K562 (cell line): ENCODE measurements around the gene SLC7A4. TPM values are rescaled to one million over a fixed set of nuclear protein-coding genes. Genes with fewer than 3 reads are reported as not detected.
A peak's percentile ranks its signal among the peaks of the same experiment; 100 is the strongest.

Source experiments
- ELF2 ChIP-seq: fragments of 250-450 bp; sonication (Bioruptor Pico); IDR thresholded peaks from 2 replicates; pipeline ENCODE4 v1.5.0; 2021; ENCODE audit warnings: mild to moderate bottlenecking
- HDAC8 ChIP-seq: fragments of 450-650 bp; IDR thresholded peaks from 2 replicates; pipeline ENCODE4 v1.6.1; 2016; ENCODE audit warnings: mild to moderate bottlenecking, missing genetic modification characterization, moderate library complexity, missing compliant biosample characterization
- KLF16 ChIP-seq: IDR thresholded peaks from 2 replicates; pipeline ENCODE4 v1.6.1; 2016; ENCODE audit warnings: antibody characterized with exemption
- MEF2D ChIP-seq: conservative IDR thresholded peaks from 2 replicates; pipeline ENCODE4 v1.6.1; 2016; ENCODE audit warnings: low read depth, missing genetic modification characterization, missing compliant biosample characterization
- ZNF583 ChIP-seq: fragments of 250-450 bp; sonication (Bioruptor Pico); IDR thresholded peaks from 2 replicates; pipeline ENCODE4 v1.4.0; 2020
- polyA plus RNA-seq, 8 experiments: library from polyadenylated mRNA; depleted of rRNA in 4 of 8; stranded (reverse) in 5 of 8; unstranded in 3 of 8; fragments of >200 nt; fragmentation: Nextera tagmentation in 2 of 8; fragmentation: Illumina TruSeq in 1 of 8; extraction: Ambion mirVana in 2 of 8; extraction: Trizol in 1 of 8; gene quantifications; 2 replicates each; pipeline versions ENCODE4 v1.2.1 to v1.2.3, GENCODE V29; 2011 to 2014; ENCODE audit warnings: inconsistent platforms in 1 of 8, missing spikeins in 1 of 8
- total RNA-seq, 7 experiments: library from RNA; depleted of rRNA in 6 of 7; stranded (reverse); fragments of >200 nt in 6 of 7; fragmentation: Illumina TruSeq in 2 of 7; extraction: Trizol in 2 of 7; gene quantifications; 2 replicates each; pipeline versions ENCODE4 v1.2.1 to v1.2.3, GENCODE V29; 2011 to 2021; ENCODE audit warnings: low replicate concordance in 1 of 7
- TF ChIP-seq, protein P1 (sequence below), 2 experiments: fragments of 450-650 bp in 1 of 2; sonication (generic) in 1 of 2; formaldehyde crosslinking in 1 of 2; IDR thresholded peaks; 2 replicates each; pipeline versions ENCODE4 v1.7.1 to v1.9.0; 2016 to 2022; ENCODE audit warnings: inconsistent platforms in 1 of 2, mild to moderate bottlenecking in 1 of 2, missing genetic modification reagents in 1 of 2
- TF ChIP-seq, protein P2 (sequence below): fragments of 450-650 bp; IDR thresholded peaks from 2 replicates; pipeline ENCODE4 v1.7.1; 2018; ENCODE audit warnings: mild to moderate bottlenecking, low read depth; ENCODE audit not compliant: partially characterized antibody
- TF ChIP-seq, protein P3 (sequence below), 3 experiments: fragments of 200-800 bp in 1 of 3; fragments of 250-450 bp in 1 of 3; fragments of 450-650 bp in 1 of 3; sonication (Bioruptor Pico) in 1 of 3; sonication (Bioruptor generic) in 1 of 3; formaldehyde crosslinking in 1 of 3; IDR thresholded peaks; 2 replicates each; pipeline versions ENCODE4 v1.6.1 to v1.8.0; 2016 to 2022; ENCODE audit warnings: mild to moderate bottlenecking in 2 of 3, missing genetic modification characterization in 2 of 3, missing compliant biosample characterization in 1 of 3, moderate library complexity in 1 of 3

The SLC7A4 gene
- total and polyA plus RNA-seq, 9 of the 15 experiments (the other 6 are each of a cell fraction or from before 2014, with no cell fraction given) = not detected

DNA sequence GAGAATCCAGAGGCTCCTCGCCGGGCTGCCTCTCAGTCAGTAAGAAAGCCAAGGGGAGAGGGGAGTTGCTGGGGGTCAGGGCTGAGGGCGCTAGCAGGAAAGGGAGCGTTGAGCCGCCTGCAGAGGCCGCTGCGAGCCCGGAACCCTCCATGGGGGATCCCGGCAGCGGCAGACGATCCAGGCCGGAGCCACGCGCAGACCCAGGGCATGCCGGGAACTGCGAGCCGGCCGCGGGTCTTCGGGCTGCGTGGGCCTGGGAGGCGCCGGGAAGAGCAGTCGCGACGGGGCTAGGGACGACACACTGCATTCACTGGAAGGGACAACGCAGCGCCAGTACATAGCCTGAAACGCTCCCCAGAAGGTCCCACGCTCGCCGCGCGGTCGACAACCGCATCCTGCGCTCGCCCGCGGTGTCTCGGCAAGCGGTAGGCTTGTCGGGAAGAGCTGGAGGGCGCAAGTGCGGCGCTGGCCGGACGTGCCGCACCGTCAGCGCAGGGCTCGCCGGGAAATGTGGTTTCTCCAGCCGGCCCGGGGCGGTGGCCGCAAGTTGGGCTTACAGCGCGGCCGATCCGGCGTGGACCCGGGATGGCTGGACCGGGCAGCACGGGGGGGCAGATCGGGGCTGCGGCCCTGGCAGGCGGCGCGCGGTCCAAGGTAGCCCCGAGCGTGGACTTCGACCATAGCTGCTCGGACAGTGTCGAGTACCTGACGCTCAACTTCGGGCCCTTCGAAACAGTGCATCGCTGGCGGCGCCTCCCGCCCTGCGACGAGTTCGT lies 50.4 kb downstream of the SLC7A4 start, which contains the start of gene LZTR1 (continued):
- peak; percentile 83 for TF ChIP-seq MEF2D
- peak; percentile 91 for TF ChIP-seq ELF2 (CRISPR knock-in tag)
- TF ChIP-seq, protein P1, sequence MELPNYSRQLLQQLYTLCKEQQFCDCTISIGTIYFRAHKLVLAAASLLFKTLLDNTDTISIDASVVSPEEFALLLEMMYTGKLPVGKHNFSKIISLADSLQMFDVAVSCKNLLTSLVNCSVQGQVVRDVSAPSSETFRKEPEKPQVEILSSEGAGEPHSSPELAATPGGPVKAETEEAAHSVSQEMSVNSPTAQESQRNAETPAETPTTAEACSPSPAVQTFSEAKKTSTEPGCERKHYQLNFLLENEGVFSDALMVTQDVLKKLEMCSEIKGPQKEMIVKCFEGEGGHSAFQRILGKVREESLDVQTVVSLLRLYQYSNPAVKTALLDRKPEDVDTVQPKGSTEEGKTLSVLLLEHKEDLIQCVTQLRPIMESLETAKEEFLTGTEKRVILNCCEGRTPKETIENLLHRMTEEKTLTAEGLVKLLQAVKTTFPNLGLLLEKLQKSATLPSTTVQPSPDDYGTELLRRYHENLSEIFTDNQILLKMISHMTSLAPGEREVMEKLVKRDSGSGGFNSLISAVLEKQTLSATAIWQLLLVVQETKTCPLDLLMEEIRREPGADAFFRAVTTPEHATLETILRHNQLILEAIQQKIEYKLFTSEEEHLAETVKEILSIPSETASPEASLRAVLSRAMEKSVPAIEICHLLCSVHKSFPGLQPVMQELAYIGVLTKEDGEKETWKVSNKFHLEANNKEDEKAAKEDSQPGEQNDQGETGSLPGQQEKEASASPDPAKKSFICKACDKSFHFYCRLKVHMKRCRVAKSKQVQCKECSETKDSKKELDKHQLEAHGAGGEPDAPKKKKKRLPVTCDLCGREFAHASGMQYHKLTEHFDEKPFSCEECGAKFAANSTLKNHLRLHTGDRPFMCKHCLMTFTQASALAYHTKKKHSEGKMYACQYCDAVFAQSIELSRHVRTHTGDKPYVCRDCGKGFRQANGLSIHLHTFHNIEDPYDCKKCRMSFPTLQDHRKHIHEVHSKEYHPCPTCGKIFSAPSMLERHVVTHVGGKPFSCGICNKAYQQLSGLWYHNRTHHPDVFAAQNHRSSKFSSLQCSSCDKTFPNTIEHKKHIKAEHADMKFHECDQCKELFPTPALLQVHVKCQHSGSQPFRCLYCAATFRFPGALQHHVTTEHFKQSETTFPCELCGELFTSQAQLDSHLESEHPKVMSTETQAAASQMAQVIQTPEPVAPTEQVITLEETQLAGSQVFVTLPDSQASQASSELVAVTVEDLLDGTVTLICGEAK (IDR thresholded peaks at IDR 0.05) = no peak
- TF ChIP-seq, protein P1 (CRISPR knock-in tag; IDR thresholded peaks at IDR 0.05) = no peak
- TF ChIP-seq ZNF583 = peak; percentile 98
- TF ChIP-seq, protein P2, sequence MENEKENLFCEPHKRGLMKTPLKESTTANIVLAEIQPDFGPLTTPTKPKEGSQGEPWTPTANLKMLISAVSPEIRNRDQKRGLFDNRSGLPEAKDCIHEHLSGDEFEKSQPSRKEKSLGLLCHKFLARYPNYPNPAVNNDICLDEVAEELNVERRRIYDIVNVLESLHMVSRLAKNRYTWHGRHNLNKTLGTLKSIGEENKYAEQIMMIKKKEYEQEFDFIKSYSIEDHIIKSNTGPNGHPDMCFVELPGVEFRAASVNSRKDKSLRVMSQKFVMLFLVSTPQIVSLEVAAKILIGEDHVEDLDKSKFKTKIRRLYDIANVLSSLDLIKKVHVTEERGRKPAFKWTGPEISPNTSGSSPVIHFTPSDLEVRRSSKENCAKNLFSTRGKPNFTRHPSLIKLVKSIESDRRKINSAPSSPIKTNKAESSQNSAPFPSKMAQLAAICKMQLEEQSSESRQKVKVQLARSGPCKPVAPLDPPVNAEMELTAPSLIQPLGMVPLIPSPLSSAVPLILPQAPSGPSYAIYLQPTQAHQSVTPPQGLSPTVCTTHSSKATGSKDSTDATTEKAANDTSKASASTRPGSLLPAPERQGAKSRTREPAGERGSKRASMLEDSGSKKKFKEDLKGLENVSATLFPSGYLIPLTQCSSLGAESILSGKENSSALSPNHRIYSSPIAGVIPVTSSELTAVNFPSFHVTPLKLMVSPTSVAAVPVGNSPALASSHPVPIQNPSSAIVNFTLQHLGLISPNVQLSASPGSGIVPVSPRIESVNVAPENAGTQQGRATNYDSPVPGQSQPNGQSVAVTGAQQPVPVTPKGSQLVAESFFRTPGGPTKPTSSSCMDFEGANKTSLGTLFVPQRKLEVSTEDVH = no peak
- TF ChIP-seq, protein P3, sequence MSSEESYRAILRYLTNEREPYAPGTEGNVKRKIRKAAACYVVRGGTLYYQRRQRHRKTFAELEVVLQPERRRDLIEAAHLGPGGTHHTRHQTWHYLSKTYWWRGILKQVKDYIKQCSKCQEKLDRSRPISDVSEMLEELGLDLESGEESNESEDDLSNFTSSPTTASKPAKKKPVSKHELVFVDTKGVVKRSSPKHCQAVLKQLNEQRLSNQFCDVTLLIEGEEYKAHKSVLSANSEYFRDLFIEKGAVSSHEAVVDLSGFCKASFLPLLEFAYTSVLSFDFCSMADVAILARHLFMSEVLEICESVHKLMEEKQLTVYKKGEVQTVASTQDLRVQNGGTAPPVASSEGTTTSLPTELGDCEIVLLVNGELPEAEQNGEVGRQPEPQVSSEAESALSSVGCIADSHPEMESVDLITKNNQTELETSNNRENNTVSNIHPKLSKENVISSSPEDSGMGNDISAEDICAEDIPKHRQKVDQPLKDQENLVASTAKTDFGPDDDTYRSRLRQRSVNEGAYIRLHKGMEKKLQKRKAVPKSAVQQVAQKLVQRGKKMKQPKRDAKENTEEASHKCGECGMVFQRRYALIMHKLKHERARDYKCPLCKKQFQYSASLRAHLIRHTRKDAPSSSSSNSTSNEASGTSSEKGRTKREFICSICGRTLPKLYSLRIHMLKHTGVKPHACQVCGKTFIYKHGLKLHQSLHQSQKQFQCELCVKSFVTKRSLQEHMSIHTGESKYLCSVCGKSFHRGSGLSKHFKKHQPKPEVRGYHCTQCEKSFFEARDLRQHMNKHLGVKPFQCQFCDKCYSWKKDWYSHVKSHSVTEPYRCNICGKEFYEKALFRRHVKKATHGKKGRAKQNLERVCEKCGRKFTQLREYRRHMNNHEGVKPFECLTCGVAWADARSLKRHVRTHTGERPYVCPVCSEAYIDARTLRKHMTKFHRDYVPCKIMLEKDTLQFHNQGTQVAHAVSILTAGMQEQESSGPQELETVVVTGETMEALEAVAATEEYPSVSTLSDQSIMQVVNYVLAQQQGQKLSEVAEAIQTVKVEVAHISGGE (CRISPR knock-in tag; IDR thresholded peaks at IDR 0.05) = peak in 1 of 3 experiments; percentile 71; a peak in 2 of 6 replicates
- peak; percentile 99 for TF ChIP-seq HDAC8 (tag)
- TF ChIP-seq KLF16 = no peak
